ENCODE data around the gene CSTF2T.
A peak's percentile ranks its signal among the peaks of the same experiment; 100 is the strongest.

CSTF2T gene

DNA sequence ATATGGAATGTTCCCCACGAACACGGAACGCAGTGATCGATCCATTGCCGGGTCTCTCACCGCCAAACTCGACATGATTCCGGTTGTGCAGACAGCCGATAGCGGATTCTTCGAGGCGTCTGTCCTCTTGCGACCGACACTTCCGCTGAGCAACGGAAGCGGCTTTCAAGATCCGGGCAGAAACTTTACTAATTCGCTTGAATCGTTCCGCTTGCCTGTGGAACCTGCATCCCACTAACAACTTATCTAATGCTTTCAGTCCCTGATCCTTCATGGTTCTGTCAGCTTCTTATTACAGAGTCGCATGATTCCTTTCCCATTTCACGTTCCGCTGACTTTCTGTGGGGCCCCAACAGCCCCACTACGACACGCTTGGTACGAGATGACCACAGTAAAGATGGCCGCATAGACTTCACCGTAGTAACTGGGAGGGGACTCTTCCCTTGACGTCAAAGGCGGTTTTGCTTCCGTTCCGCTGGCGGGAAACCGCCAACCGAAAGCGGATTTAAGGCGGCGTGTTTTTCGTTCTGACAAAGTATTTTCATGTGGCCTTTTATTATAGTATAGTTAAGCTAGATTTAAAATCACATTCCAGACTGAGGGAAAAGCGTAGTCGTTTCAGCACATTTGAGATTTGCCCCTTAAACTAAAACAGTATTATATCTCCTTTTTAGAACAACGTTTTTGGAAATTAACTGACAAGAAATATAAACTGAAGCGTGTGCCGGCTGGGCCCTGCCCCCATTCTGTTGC lies at the start of gene CSTF2T:
TSS of gene CSTF2T (minus strand) at position 121 of the 753 bp plus-strand sequence. CDS start at position 75, 46 bp downstream.
- DNase-seq: peak; percentile 93

GRCh38 chr10:51748959-51749358 lies 49.6 kb upstream of the CSTF2T start:
- DNase-seq: no peak

GRCh38 chr10:51747216-51747615 lies 47.8 kb upstream of the CSTF2T start:
- no peak for DNase-seq

GRCh38 chr10:51745397-51745796 lies 46.0 kb upstream of the CSTF2T start:
- DNase-seq: no peak

- DNase-seq: no peak
Measured at GRCh38 chr10:51744235-51745000, 45.0 kb upstream of the CSTF2T start.

- DNase-seq: no peak
Measured at GRCh38 chr10:51743146-51743545, 43.8 kb upstream of the CSTF2T start.

DNA sequence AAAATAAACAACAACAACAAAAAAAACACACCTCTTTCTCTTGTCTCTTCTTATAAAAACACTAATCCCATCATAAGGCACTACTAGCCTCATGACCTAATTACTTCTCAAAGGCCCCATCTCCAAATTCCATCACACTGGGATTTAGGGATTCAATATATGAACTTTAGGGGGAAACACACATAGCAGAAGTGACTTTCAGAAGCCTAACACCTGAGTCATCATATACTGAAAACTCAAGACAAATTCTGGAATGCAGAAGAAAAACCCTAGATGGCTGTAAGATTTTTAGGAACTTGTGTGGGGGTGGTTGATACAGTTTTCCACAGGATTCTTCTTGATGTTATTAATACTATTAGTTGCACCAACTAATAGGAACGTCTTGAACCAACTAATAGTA lies 33.7 kb upstream of the CSTF2T start:
- no peak for DNase-seq

DNA sequence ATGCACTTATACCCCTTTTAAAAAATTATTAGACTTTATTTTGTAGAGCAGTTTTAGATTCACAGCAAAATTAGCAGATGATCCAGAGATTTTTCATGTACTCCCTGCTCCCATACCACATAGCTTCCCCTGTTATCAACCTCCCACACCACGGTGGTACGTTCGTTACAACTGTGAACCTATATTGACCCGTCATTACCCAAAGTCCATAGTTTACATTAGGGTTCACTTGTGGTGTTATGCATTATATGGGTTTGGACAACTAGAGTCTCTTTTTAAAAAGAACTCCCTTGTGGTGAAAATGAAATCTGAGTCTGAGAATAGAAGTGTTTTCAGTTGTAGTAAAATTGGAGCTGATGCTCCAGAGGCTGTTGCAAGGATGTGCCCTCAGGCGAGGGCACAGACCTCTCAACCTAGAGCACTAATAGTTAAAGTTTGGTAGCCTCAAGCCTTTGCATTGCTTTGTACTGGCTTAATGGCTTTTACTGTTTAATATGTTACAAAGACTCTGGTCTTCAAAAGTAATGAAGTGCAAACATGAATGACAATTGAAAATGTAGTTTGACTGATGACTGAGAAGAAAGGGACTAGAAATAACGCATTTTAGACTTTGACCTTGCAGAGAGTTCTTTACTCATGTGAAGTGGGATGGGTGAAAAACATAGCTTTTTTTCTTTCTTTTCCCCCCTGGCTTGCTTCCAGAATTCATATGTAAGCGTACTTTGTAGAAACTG lies 30.6 kb upstream of the CSTF2T start:
- no peak for DNase-seq

DNA sequence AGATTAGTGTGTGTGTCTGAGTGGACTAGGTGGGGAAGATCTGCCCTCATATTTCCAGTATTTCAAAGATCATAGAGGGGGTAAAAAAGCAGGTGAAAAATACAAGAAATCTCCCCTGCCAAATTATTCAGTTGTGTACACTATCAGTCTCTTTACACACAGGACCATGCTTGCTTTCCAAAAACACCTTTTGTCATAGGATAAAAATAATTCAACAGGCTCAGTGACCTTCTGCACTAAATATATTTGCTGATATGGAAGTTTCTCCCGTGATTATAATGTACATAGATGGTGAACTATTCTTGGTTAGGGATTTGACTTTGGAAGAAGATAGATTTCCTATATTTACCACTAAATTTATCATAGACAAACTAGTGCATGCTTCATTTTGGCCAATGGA lies 24.6 kb upstream of the CSTF2T start:
- no peak for DNase-seq

- no peak for DNase-seq
Measured at GRCh38 chr10:51718804-51719291, 19.5 kb upstream of the CSTF2T start.

GRCh38 chr10:51716981-51717380 lies 17.6 kb upstream of the CSTF2T start:
- no peak for DNase-seq

- DNase-seq: no peak
Measured at GRCh38 chr10:51711519-51711891, 12.1 kb upstream of the CSTF2T start.

GRCh38 chr10:51709324-51709972 lies 10.1 kb upstream of the CSTF2T start:
- no peak for DNase-seq

DNA sequence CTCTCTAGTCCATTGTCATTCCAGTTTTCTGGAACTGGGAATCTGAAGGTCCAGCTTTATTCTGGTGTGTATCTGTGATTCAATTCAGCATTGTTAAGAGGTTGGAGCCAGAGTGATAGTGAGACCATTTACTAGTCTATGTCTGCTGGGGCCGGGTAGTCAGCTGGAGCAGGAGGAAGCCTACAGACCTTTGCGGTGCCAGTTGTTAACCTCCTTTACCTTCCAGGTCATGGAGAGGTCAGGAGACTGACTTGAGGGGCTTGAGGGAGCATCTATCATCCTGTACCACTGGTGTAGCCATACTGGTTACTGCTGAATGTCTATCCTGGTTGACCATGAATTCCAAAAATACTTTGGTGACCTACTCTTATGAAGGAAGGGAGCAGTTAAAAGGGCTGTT lies 9.2 kb upstream of the CSTF2T start:
- no peak for DNase-seq

DNA sequence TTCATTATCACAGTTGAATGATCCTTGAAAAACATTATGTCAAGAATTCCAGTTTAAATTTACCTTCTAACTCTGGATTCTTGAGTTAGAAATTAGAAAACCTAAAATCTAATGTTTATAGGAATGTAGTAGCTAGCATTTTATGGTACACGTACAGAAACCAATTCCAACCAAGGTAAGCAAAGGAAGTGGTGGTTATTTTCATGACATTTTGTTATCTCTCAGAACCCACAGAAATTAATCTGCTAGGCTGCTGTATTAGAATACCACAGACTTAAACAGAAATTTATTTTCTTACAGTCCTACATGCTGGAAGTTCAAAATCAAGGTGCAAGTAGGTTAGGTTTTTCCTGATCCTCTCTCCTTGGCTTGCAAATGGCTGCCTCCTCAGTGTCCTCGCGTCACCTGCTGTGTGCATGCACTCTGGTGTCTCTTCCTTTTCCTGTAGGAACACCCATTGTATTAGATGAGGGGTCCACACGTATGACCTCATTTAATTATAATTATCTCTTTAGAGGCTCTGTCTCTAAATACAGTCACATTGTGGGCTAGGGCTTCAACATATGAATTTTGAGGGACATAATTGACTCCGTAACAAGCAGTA lies 8.5 kb upstream of the CSTF2T start:
- DNase-seq: no peak

DNA sequence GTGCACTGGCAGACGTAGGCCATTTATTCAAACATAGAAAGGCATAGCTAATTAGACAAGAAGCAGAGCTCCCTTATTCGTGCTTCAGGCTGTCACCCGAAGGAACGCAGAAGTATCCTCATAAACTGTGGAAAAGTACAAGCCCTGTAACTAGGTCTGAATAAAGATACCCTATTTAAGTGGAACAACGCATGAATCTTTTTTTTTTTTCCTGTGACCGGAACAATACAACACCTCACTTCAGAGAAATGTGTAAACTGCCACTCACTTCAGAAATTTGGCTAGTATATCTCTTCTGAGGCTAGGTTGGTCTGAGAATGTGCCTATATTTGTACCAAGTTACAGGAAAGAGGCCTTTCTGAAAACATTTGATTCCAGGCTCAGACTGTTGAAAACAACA lies 8.0 kb upstream of the CSTF2T start:
- DNase-seq: no peak

DNA sequence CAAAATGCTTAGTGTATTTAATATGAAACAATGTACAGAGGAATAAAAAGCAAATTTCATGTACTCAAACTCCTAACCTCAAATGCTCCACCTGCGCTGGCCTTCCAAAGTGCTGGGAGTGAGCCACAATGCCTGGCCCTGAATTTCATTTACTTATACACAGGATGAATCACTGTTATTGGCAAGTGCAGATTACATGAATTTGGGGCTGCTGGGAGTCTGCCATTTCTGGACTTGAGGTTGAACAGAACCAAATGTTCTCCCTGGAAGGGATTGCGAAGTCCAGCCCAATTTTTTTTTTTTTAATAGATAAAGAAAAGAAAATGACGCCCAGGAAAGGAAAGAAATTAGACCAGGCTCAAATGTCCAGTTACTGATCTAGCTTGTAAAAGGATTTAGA lies 6.8 kb upstream of the CSTF2T start:
- DNase-seq: peak; percentile 51

GRCh38 chr10:51705774-51706173 lies 6.4 kb upstream of the CSTF2T start:
- DNase-seq: no peak

GRCh38 chr10:51700228-51700817 lies 928 bp upstream of the CSTF2T start:
- peak; percentile 46 for DNase-seq

DNA sequence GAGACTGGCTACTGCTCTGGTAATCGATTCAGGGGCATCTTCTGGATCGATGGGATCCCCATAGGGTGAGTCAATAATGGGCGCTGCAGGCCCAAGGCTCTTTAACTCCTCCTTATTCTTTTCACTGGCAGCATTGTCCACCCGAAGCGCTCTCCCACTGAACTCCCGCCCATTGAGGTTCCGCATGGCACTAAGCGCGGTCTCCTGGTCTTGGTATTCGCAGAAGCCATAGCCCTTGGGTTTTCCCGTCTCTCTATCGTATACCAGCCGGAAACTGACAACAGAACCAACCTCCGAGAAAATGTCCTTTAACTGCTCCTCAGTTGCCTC lies 285 bp downstream of the CSTF2T start:
- no peak for DNase-seq

DNA sequence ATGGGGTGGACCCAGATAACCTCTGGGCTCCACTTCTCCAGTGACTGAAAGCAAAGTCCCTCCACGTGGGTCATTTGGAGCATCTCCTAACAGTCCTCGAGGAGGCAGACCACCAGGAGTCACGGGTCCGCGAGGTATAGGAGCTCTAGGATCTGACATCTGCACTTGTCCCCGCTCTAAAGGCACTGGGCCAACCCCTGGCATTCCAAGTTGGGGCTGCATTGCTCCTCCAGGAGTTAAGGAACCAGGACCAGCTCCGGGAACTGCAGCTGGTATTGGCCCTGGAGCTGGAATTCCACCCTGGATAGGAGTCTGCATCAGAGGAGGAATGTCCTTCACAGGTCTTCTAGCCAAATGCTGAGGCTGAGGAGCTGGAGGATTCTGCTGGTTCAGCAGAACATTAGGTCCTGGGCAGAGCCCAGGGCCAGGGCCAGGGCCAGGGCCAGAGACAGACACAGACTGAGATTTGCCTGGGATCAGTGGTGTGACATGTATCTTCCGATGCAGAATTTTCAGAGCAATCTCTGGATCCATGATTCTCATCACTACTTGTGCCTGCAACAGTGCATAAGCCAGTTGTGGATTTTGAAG lies 827 bp downstream of the CSTF2T start:
- peak; percentile 21 for DNase-seq

GRCh38 chr10:51696251-51696650 lies 3.1 kb downstream of the CSTF2T start:
- DNase-seq: no peak
